ENCODE data around the gene TULP4.

- TF ChIP-seq, protein P1, sequence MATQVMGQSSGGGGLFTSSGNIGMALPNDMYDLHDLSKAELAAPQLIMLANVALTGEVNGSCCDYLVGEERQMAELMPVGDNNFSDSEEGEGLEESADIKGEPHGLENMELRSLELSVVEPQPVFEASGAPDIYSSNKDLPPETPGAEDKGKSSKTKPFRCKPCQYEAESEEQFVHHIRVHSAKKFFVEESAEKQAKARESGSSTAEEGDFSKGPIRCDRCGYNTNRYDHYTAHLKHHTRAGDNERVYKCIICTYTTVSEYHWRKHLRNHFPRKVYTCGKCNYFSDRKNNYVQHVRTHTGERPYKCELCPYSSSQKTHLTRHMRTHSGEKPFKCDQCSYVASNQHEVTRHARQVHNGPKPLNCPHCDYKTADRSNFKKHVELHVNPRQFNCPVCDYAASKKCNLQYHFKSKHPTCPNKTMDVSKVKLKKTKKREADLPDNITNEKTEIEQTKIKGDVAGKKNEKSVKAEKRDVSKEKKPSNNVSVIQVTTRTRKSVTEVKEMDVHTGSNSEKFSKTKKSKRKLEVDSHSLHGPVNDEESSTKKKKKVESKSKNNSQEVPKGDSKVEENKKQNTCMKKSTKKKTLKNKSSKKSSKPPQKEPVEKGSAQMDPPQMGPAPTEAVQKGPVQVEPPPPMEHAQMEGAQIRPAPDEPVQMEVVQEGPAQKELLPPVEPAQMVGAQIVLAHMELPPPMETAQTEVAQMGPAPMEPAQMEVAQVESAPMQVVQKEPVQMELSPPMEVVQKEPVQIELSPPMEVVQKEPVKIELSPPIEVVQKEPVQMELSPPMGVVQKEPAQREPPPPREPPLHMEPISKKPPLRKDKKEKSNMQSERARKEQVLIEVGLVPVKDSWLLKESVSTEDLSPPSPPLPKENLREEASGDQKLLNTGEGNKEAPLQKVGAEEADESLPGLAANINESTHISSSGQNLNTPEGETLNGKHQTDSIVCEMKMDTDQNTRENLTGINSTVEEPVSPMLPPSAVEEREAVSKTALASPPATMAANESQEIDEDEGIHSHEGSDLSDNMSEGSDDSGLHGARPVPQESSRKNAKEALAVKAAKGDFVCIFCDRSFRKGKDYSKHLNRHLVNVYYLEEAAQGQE (tag by site-specific recombination; IDR thresholded peaks at IDR 0.05): no peak
- no peak for TF ChIP-seq ZNF501 (tag by site-specific recombination; IDR thresholded peaks at IDR 0.05)
- no peak for TF ChIP-seq HOXC10 (CRISPR knock-in tag; IDR thresholded peaks at IDR 0.05)
- TF ChIP-seq ZNF292 (tag by site-specific recombination; IDR thresholded peaks at IDR 0.05; ENCODE audit: borderline replicate concordance, low read depth): no peak
- no peak for TF ChIP-seq HOXD13 (CRISPR knock-in tag; IDR thresholded peaks at IDR 0.05; ENCODE audit: borderline replicate concordance)
- TF ChIP-seq, protein P2, sequence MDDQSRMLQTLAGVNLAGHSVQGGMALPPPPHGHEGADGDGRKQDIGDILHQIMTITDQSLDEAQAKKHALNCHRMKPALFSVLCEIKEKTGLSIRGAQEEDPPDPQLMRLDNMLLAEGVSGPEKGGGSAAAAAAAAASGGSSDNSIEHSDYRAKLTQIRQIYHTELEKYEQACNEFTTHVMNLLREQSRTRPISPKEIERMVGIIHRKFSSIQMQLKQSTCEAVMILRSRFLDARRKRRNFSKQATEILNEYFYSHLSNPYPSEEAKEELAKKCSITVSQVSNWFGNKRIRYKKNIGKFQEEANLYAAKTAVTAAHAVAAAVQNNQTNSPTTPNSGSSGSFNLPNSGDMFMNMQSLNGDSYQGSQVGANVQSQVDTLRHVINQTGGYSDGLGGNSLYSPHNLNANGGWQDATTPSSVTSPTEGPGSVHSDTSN (CRISPR knock-in tag; IDR thresholded peaks at IDR 0.05): no peak
- TF ChIP-seq, protein P3, sequence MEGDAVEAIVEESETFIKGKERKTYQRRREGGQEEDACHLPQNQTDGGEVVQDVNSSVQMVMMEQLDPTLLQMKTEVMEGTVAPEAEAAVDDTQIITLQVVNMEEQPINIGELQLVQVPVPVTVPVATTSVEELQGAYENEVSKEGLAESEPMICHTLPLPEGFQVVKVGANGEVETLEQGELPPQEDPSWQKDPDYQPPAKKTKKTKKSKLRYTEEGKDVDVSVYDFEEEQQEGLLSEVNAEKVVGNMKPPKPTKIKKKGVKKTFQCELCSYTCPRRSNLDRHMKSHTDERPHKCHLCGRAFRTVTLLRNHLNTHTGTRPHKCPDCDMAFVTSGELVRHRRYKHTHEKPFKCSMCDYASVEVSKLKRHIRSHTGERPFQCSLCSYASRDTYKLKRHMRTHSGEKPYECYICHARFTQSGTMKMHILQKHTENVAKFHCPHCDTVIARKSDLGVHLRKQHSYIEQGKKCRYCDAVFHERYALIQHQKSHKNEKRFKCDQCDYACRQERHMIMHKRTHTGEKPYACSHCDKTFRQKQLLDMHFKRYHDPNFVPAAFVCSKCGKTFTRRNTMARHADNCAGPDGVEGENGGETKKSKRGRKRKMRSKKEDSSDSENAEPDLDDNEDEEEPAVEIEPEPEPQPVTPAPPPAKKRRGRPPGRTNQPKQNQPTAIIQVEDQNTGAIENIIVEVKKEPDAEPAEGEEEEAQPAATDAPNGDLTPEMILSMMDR (tag by site-specific recombination; IDR thresholded peaks at IDR 0.05): no peak
- no peak for TF ChIP-seq ZNF660 (tag by site-specific recombination; IDR thresholded peaks at IDR 0.05)
- TF ChIP-seq PRDM10 (tag by site-specific recombination; IDR thresholded peaks at IDR 0.05): no peak
These were observed 106.2 kb downstream of the TULP4 start for GRCh38 chr6:158418501-158418900.

Data from HEK293 (cell line).